PC-3 (cell line): ENCODE measurements around the gene OR10J5.

ENCODE experiments used
- EZH2 ChIP-seq: fragments of 300-600 bp; sonication (generic); IDR thresholded peaks from one replicate; pipeline ENCODE4 v1.6.1; 2017; ENCODE audit warnings: antibody characterized with exemption, mild to moderate bottlenecking, low read length; ENCODE audit not compliant: unreplicated experiment
- EZH2phosphoT487 ChIP-seq: fragments of 300-600 bp; sonication (generic); IDR thresholded peaks from 2 replicates; pipeline ENCODE4 v1.6.1; 2018; ENCODE audit warnings: mild to moderate bottlenecking, antibody characterized with exemption, low read length, borderline replicate concordance
- TF ChIP-seq, protein P1 (sequence below): fragments of 300-600 bp; sonication (generic); conservative IDR thresholded peaks from 2 replicates; pipeline ENCODE4 v1.5.1; 2017; ENCODE audit warnings: antibody characterized with exemption, low read depth, mild to moderate bottlenecking, low read length

- TF ChIP-seq, protein P1, sequence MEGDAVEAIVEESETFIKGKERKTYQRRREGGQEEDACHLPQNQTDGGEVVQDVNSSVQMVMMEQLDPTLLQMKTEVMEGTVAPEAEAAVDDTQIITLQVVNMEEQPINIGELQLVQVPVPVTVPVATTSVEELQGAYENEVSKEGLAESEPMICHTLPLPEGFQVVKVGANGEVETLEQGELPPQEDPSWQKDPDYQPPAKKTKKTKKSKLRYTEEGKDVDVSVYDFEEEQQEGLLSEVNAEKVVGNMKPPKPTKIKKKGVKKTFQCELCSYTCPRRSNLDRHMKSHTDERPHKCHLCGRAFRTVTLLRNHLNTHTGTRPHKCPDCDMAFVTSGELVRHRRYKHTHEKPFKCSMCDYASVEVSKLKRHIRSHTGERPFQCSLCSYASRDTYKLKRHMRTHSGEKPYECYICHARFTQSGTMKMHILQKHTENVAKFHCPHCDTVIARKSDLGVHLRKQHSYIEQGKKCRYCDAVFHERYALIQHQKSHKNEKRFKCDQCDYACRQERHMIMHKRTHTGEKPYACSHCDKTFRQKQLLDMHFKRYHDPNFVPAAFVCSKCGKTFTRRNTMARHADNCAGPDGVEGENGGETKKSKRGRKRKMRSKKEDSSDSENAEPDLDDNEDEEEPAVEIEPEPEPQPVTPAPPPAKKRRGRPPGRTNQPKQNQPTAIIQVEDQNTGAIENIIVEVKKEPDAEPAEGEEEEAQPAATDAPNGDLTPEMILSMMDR = no peak
- TF ChIP-seq EZH2 (no peak), EZH2phosphoT487 (no peak)
Observed at GRCh38 chr1:159556931-159557369, 21.1 kb upstream of the OR10J5 start.
